HG03103 (cell line): ENCODE results near the gene MPP7.

Experiments used
- ATAC-seq: cut with Tn5 transposase; IDR thresholded peaks from one replicate; pipeline ENCODE4 v1.9.1; 2021; ENCODE audit warnings: low read depth; ENCODE audit not compliant: unreplicated experiment

MPP7 gene

GRCh38 chr10:28276384-28276783, 26.5 kb downstream of the MPP7 start:
- ATAC-seq = no peak

- ATAC-seq = no peak
These were observed 28.4 kb downstream of the MPP7 start for GRCh38 chr10:28274475-28274874.

- ATAC-seq = no peak
These were observed 29.5 kb downstream of the MPP7 start for GRCh38 chr10:28273343-28273742.

GRCh38 chr10:28269842-28270456, 32.9 kb downstream of the MPP7 start:
- ATAC-seq = no peak

- no peak for ATAC-seq
These were observed 36.2 kb downstream of the MPP7 start for GRCh38 chr10:28266449-28267224.

GRCh38 chr10:28263136-28263857, 39.6 kb downstream of the MPP7 start:
- no peak for ATAC-seq

- ATAC-seq = no peak
These were observed 46.1 kb downstream of the MPP7 start for GRCh38 chr10:28256776-28257175.

- ATAC-seq = no peak
These were observed 48.4 kb downstream of the MPP7 start for GRCh38 chr10:28254290-28254985.

- no peak for ATAC-seq
These were observed 49.6 kb downstream of the MPP7 start for GRCh38 chr10:28253169-28253785.
